Measurements from ENCODE around the gene CUX1. TPM values are rescaled to one million over a fixed set of nuclear protein-coding genes. Genes with fewer than 3 reads are reported as not detected.

The CUX1 gene
- total RNA-seq, 2 experiments from 2014 or later = 35.6 to 38.0 TPM

DNA sequence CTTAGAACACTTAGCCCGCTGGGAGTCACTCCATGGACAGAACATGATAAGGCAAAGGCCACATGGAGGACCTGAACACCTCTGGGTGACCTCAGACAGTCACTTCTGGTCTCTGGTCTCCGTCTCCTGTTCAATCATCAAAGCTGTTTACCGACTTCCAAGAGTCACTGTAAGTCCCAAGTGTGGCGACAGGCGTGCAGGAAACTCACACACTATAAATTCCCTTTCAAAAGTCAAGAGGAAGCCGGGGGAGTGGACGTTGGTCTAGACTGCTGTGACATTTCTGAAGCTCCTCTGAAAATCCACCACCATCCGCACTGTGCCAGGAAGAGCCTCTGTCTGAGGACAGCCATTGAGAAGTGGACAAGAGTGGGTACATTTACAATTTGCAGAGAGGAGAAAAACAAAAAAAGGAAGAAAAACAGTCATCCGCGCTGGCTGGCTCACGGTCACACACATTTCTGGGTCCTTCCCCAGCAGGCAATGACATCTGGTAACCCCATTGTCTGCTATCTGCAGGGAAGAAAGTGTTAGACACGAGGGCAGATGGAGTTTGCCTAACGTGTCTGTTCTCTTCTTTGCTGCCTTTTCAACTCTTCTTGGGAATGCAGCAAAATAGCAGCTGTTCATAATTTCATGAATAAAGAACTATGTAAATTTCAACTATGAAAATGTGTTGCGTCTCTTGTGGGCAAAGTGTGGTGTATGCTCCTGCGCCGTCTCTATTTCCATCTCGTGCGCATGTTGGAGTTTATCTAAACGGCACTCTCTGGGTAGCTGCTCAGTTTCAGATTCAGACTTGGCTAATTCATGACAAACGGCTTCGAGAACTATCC is 32.9 kb upstream of the CUX1 start:
- Histone ChIP-seq H3K4me1 (ENCODE audit: insufficient read depth, low read length) (no peaks in the 10 kb centered on the region), H3K4me3 (ENCODE audit: low read length) (no peak overlapping the region), H3K27ac (ENCODE audit: low read depth in 1 of 2, low read length in 2 of 2) (no peak overlapping the region), H3K9me3 (ENCODE audit: control insufficient read depth in 1 of 2, insufficient read depth in 1 of 2, low read length in 2 of 2) (peaks cover 0 to 3% of the 10 kb centered on the region in 2 experiments), H3K27me3 (ENCODE audit: control insufficient read depth in 1 of 2, insufficient read depth in 2 of 2, low read length in 2 of 2) (peaks cover 0 to 2% of the 10 kb centered on the region in 2 experiments), H3K36me3 (ENCODE audit: insufficient read depth, low read length) (no peaks in the 10 kb centered on the region)
- ATAC-seq (ENCODE audit: poor library complexity) (no peak), DNase-seq (no peak)
- Mint-ChIP-seq H3K27ac (no peak overlapping the region), H3K9me3 (no peaks in the 10 kb centered on the region), H3K4me3 (no peak overlapping the region), H3K27me3 (peaks cover 5% of the 10 kb centered on the region), H3K4me1 (ENCODE audit: low read depth) (no peaks in the 10 kb centered on the region), H3K36me3 (ENCODE audit: low read depth) (no peaks in the 10 kb centered on the region)
- POLR2A ChIA-PET = no interaction called here
- CTCF ChIA-PET = no interaction called here
- TF ChIP-seq, protein P1, sequence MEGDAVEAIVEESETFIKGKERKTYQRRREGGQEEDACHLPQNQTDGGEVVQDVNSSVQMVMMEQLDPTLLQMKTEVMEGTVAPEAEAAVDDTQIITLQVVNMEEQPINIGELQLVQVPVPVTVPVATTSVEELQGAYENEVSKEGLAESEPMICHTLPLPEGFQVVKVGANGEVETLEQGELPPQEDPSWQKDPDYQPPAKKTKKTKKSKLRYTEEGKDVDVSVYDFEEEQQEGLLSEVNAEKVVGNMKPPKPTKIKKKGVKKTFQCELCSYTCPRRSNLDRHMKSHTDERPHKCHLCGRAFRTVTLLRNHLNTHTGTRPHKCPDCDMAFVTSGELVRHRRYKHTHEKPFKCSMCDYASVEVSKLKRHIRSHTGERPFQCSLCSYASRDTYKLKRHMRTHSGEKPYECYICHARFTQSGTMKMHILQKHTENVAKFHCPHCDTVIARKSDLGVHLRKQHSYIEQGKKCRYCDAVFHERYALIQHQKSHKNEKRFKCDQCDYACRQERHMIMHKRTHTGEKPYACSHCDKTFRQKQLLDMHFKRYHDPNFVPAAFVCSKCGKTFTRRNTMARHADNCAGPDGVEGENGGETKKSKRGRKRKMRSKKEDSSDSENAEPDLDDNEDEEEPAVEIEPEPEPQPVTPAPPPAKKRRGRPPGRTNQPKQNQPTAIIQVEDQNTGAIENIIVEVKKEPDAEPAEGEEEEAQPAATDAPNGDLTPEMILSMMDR (IDR thresholded peaks at IDR 0.05) = no peak
- intact Hi-C loops (cut with DNase I, micrococcal nuclease) = no loop called here

DNA sequence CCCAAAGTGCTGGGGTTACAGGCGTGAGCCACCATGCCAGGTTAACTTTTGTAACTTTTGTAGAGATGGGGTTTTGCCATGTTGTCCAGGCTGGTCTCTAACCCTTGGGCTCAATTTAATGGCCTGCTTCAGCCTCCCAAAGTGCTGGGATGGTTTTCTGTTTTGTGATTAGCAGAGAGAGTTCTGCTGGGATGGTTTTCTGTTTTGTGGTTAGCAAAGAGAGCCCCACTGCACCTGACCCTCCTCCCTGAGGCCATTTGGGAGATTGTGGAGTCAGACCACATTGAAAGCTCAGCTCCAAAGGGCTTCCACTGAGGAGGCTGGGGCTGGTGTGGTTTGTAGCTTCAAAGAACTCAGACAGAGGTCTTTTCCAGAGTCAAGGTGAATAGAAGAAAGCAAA is 29.6 kb upstream of the CUX1 start:
- ChIA-PET CTCF (no interaction called here), POLR2A (no interaction called here)
- no peaks in the 10 kb centered on the region for H3K36me3 Mint-ChIP-seq (ENCODE audit: low read depth)
- no peak overlapping the region for H3K4me3 Mint-ChIP-seq
- intact Hi-C loops (cut with DNase I, micrococcal nuclease) = no loop called here
- no peak for DNase-seq
- no peaks in the 10 kb centered on the region for H3K4me1 Mint-ChIP-seq (ENCODE audit: low read depth)
- H3K27me3 Mint-ChIP-seq = peaks cover 5% of the 10 kb centered on the region
- Histone ChIP-seq H3K27ac (ENCODE audit: low read depth in 1 of 2, low read length in 2 of 2) (no peak overlapping the region), H3K4me1 (ENCODE audit: insufficient read depth, low read length) (no peaks in the 10 kb centered on the region), H3K27me3 (ENCODE audit: control insufficient read depth in 1 of 2, insufficient read depth in 2 of 2, low read length in 2 of 2) (peaks cover 0 to 2% of the 10 kb centered on the region in 2 experiments), H3K4me3 (ENCODE audit: low read length) (no peak overlapping the region), H3K36me3 (ENCODE audit: insufficient read depth, low read length) (no peaks in the 10 kb centered on the region), H3K9me3 (ENCODE audit: control insufficient read depth in 1 of 2, insufficient read depth in 1 of 2, low read length in 2 of 2) (peaks cover 0 to 3% of the 10 kb centered on the region in 2 experiments)
- H3K27ac Mint-ChIP-seq = no peak overlapping the region
- ATAC-seq (ENCODE audit: poor library complexity) = no peak
- H3K9me3 Mint-ChIP-seq = no peaks in the 10 kb centered on the region
- TF ChIP-seq, protein P1 (IDR thresholded peaks at IDR 0.05) = no peak

DNA sequence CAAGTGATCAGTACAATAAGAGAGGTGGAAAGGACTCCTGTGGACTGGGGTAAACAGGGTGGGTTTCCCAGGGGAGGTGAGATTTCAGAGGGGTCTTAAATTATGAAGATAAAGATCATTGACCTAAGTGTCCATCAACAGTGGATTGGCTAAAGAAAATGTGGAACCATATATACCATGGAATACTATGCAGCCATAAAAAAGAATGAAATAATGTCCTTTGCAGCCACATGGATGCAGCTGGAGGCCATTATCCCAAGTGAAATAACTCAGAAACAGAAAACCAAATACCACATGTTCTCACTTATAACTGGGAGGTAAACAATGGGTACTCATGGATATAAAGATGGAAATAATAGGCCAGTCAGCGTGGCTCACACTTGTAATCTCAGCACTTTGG is 28.9 kb upstream of the CUX1 start:
- no peaks in the 10 kb centered on the region for H3K9me3 Mint-ChIP-seq
- ATAC-seq (ENCODE audit: poor library complexity) = no peak
- ChIA-PET CTCF (no interaction called here), POLR2A (no interaction called here)
- H3K27me3 ChIP-seq (ENCODE audit: control insufficient read depth in 1 of 2, insufficient read depth in 2 of 2, low read length in 2 of 2) = peaks cover 0 to 2% of the 10 kb centered on the region in 2 experiments
- H3K27ac Mint-ChIP-seq = no peak overlapping the region
- DNase-seq = no peak
- H3K4me1 ChIP-seq (ENCODE audit: insufficient read depth, low read length) = no peaks in the 10 kb centered on the region
- H3K36me3 ChIP-seq (ENCODE audit: insufficient read depth, low read length) = no peaks in the 10 kb centered on the region
- H3K27ac ChIP-seq (ENCODE audit: low read depth in 1 of 2, low read length in 2 of 2) = no peak overlapping the region
- no peaks in the 10 kb centered on the region for H3K4me1 Mint-ChIP-seq (ENCODE audit: low read depth)
- H3K36me3 Mint-ChIP-seq (ENCODE audit: low read depth) = no peaks in the 10 kb centered on the region
- H3K4me3 Mint-ChIP-seq = no peak overlapping the region
- TF ChIP-seq, protein P1 (IDR thresholded peaks at IDR 0.05) = no peak
- peaks cover 0 to 3% of the 10 kb centered on the region in 2 experiments for H3K9me3 ChIP-seq (ENCODE audit: control insufficient read depth in 1 of 2, insufficient read depth in 1 of 2, low read length in 2 of 2)
- peaks cover 5% of the 10 kb centered on the region for H3K27me3 Mint-ChIP-seq
- intact Hi-C loops (cut with DNase I, micrococcal nuclease) = no loop called here
- H3K4me3 ChIP-seq (ENCODE audit: low read length) = no peak overlapping the region
